Measurements from ENCODE around the gene HAUS6.
"Not testable (repeated sequence)": the region's sequence is repeated elsewhere in the genome, so short reads cannot be mapped to it uniquely, and the experiment has no call there.

HAUS6 gene

GRCh38 chr9:19102631-19103345 lies at the start of gene HAUS6:
TSS of gene HAUS6 (minus strand) at chr9:19102904. CDS start at chr9:19102651, 253 bp downstream.
- DNase-seq = peak; percentile 94

- not testable (repeated sequence) for DNase-seq
Measured at GRCh38 chr9:19152160-19152498, 49.4 kb upstream of the HAUS6 start.

- no peak for DNase-seq
Measured at GRCh38 chr9:19151425-19152159, 48.9 kb upstream of the HAUS6 start.

- no peak for DNase-seq
Measured at GRCh38 chr9:19149230-19149629, 46.5 kb upstream of the HAUS6 start.

- no peak for DNase-seq
Measured at GRCh38 chr9:19148187-19148586, 45.5 kb upstream of the HAUS6 start.

- DNase-seq = no peak
Measured at GRCh38 chr9:19146441-19147024, 43.8 kb upstream of the HAUS6 start.

- no peak for DNase-seq
Measured at GRCh38 chr9:19145881-19146280, 43.2 kb upstream of the HAUS6 start.

- no peak for DNase-seq
Measured at GRCh38 chr9:19140259-19140658, 37.6 kb upstream of the HAUS6 start.

- no peak for DNase-seq
Measured at GRCh38 chr9:19138084-19138483, 35.4 kb upstream of the HAUS6 start.

- no peak for DNase-seq
Measured at GRCh38 chr9:19137282-19137681, 34.6 kb upstream of the HAUS6 start.

- no peak for DNase-seq
Measured at GRCh38 chr9:19136129-19136528, 33.4 kb upstream of the HAUS6 start.

- no peak for DNase-seq
Measured at GRCh38 chr9:19133549-19134345, 31.0 kb upstream of the HAUS6 start.

GRCh38 chr9:19130436-19130835 lies 27.7 kb upstream of the HAUS6 start:
- DNase-seq = no peak

GRCh38 chr9:19127871-19128500 lies 25.3 kb upstream of the HAUS6 start:
- peak; percentile 33 for DNase-seq

- DNase-seq = no peak
Measured at GRCh38 chr9:19124430-19124793, 21.7 kb upstream of the HAUS6 start.

GRCh38 chr9:19122490-19123042 lies 19.9 kb upstream of the HAUS6 start:
- no peak for DNase-seq

- no peak for DNase-seq
Measured at GRCh38 chr9:19120877-19121276, 18.2 kb upstream of the HAUS6 start.

- no peak for DNase-seq
Measured at GRCh38 chr9:19119801-19120440, 17.2 kb upstream of the HAUS6 start.

GRCh38 chr9:19119246-19119645 lies 16.5 kb upstream of the HAUS6 start:
- no peak for DNase-seq

- no peak for DNase-seq
Measured at GRCh38 chr9:19117039-19117716, 14.5 kb upstream of the HAUS6 start.

GRCh38 chr9:19116107-19116790 lies 13.5 kb upstream of the HAUS6 start:
- no peak for DNase-seq

Data from activated gamma-delta T cell treated with Interleukin-2 at 50 U/mL for 16 hours (primary cell).